GM12878 (cell line): Measurements from ENCODE around the gene DFFA. TPM values are rescaled to one million over a fixed set of nuclear protein-coding genes. Genes with fewer than 3 reads are reported as not detected.

Experiments used
- ATAC-seq: fragments of 200-7000 bp; cut with Tn5 transposase; 3 replicates; pipeline ENCODE4 v1.9.1; 2020; ENCODE audit warnings: mild to moderate bottlenecking, moderate library complexity
- BruUV-seq: library from RNA; stranded (reverse); fragments of 400-500 nt; replicated peaks from 2 replicates; lab custom pipeline; 2021; lab: Mats Ljungman, UMichigan
- CTCF ChIA-PET: fragments of 300-600 bp; sonication (Branson Sonifier 250); formaldehyde crosslinking; extraction: SDS; loops from one replicate; lab custom pipeline; 2021; ENCODE audit warnings: inconsistent platforms; lab: Yijun Ruan, JAX
- POLR2A ChIA-PET: fragments of 350-600 bp; formaldehyde crosslinking; extraction: SDS; loops from one replicate; lab custom pipeline; 2021; ENCODE audit warnings: inconsistent platforms; lab: Charles Lee
- RAD21 ChIA-PET: fragments of 300-600 bp; sonication (Branson Sonifier 250); formaldehyde crosslinking; loops from one replicate; lab custom pipeline; 2023; ENCODE audit warnings: antibody characterized with exemption; ENCODE audit not compliant: unreplicated experiment; lab: Charles Lee
- SMC1A ChIA-PET: fragments of 300-600 bp; sonication (Branson Sonifier 250); formaldehyde crosslinking; loops from one replicate; lab custom pipeline; 2023; ENCODE audit not compliant: unreplicated experiment, uncharacterized antibody; lab: Charles Lee
- DNase-seq: peaks from one replicate; pipeline ENCODE4 v3.0.0-alpha.2; 2011; ENCODE audit warnings: low read depth, low spot score
- FAIRE-seq: peaks from 3 replicates; lab custom pipeline; 2011; peaks lifted over from hg19 to GRCh38; lab: Jason Lieb, UNC
- H2AFZ ChIP-seq: 2 replicates; pipeline ENCODE4 v1.6.0; 2011; ENCODE audit warnings: low read depth, low read length, control low read depth; ENCODE audit not compliant: control insufficient read depth
- H3K27ac ChIP-seq: 2 replicates; pipeline ENCODE4 v1.5.1; 2011; ENCODE audit warnings: control low read depth; ENCODE audit not compliant: control insufficient read depth, insufficient read depth
- H3K27me3 ChIP-seq, 2 experiments: replicated peaks in 1 of 2; 2 replicates each; pipeline versions ENCODE4 v1.6.0 to v1.6.1; 2011; ENCODE audit warnings: low read length in 1 of 2; ENCODE audit not compliant: control insufficient read depth in 2 of 2, insufficient read depth in 2 of 2
- H3K36me3 ChIP-seq, 2 experiments: 2 replicates each; pipeline ENCODE4 v1.5.1; 2011; ENCODE audit warnings: low read length in 1 of 2; ENCODE audit not compliant: control insufficient read depth in 2 of 2, insufficient read depth in 2 of 2
- H3K4me1 ChIP-seq: 2 replicates; pipeline ENCODE4 v1.6.1; 2011; ENCODE audit warnings: mild to moderate bottlenecking, low read length, moderate library complexity, mixed read lengths; ENCODE audit not compliant: control insufficient read depth, insufficient read depth
- H3K4me2 ChIP-seq: 2 replicates; pipeline ENCODE4 v1.6.0; 2011; ENCODE audit warnings: control low read depth; ENCODE audit not compliant: control insufficient read depth, insufficient read depth
- H3K4me3 ChIP-seq: fragments of 200-600 bp; sonication (generic); 2 replicates; pipeline ENCODE4 v1.5.1; 2016
- H3K79me2 ChIP-seq: 2 replicates; pipeline ENCODE4 v1.6.0; 2011; ENCODE audit warnings: low read length; ENCODE audit not compliant: control insufficient read depth, insufficient read depth
- H3K9ac ChIP-seq: 2 replicates; pipeline ENCODE4 v1.8.0; 2011; ENCODE audit warnings: low read length, control low read depth, mixed read lengths; ENCODE audit not compliant: control insufficient read depth, insufficient read depth
- H3K9me3 ChIP-seq: replicated peaks from 3 replicates; pipeline ENCODE4 v1.5.1; 2011; ENCODE audit warnings: mild to moderate bottlenecking, low read length; ENCODE audit not compliant: control insufficient read depth, insufficient read depth
- H4K20me1 ChIP-seq: 2 replicates; pipeline ENCODE4 v1.6.0; 2011; ENCODE audit not compliant: control insufficient read depth, insufficient read depth
- ETV6 ChIP-seq, 2 experiments: fragments of 450-650 bp in 1 of 2; IDR thresholded peaks in 1 of 2; conservative IDR thresholded peaks in 1 of 2; 2 replicates each; pipeline ENCODE4 v1.6.1; 2014; ENCODE audit warnings: antibody characterized with exemption in 1 of 2, borderline replicate concordance in 1 of 2, low read depth in 1 of 2, mild to moderate bottlenecking in 1 of 2, moderate library complexity in 1 of 2
- HDAC2 ChIP-seq: fragments of 200-600 bp; sonication (generic); IDR thresholded peaks from 2 replicates; pipeline ENCODE4 v1.6.1; 2017
- KLF5 ChIP-seq: fragments of 450-650 bp; IDR thresholded peaks from 2 replicates; pipeline ENCODE4 v1.6.1; 2014; ENCODE audit warnings: mild to moderate bottlenecking; ENCODE audit not compliant: partially characterized antibody
- NFYA ChIP-seq: IDR thresholded peaks from 2 replicates; pipeline ENCODE4 v1.6.1; 2011; ENCODE audit warnings: low read depth, mild to moderate bottlenecking, low read length, improper control_type of control experiment, borderline replicate concordance
- PRDM15 ChIP-seq: fragments of 450-650 bp; formaldehyde crosslinking; IDR thresholded peaks from 2 replicates; pipeline ENCODE4 v1.4.0; 2020; ENCODE audit warnings: mild to moderate bottlenecking, moderate library complexity
- RB1 ChIP-seq: fragments of 450-650 bp; formaldehyde crosslinking; IDR thresholded peaks from 2 replicates; pipeline ENCODE4 v1.6.1; 2017; ENCODE audit warnings: mild to moderate bottlenecking, borderline replicate concordance
- SMAD1 ChIP-seq: fragments of 450-650 bp; IDR thresholded peaks from 2 replicates; pipeline ENCODE4 v1.6.1; 2018; ENCODE audit warnings: mild to moderate bottlenecking, low read depth; ENCODE audit not compliant: partially characterized antibody
- SP1 ChIP-seq: IDR thresholded peaks from one replicate; pipeline ENCODE4 v1.6.1; 2011; ENCODE audit warnings: low read depth, low read length
- WRNIP1 ChIP-seq: IDR thresholded peaks from 2 replicates; pipeline ENCODE4 v1.6.1; 2011; ENCODE audit warnings: low read depth, low read length, improper control_type of control experiment, borderline replicate concordance
- ZBED1 ChIP-seq: IDR thresholded peaks from 2 replicates; pipeline ENCODE4 v1.6.1; 2016; ENCODE audit warnings: borderline replicate concordance
- ZNF622 ChIP-seq: fragments of 450-650 bp; IDR thresholded peaks from 2 replicates; pipeline ENCODE4 v1.6.1; 2017; ENCODE audit warnings: mild to moderate bottlenecking, inconsistent platforms
- WGBS: methylation state at CpG from one replicate; pipeline ENCODE4 v1.1.6; 2016; ENCODE audit warnings: low lambda C conversion rate; ENCODE audit not compliant: insufficient replicate concordance, insufficient coverage; ENCODE audit errors: missing lambda C conversion rate; 5-methylcytosine and 5-hydroxymethylcytosine counted together
- in situ Hi-C: fragments of 300-500 bp; cut with MboI; formaldehyde crosslinking; loops from 9 replicates; pipeline ENCODE4 v1.14.3; 2018; ENCODE audit warnings: mixed read lengths
- intact Hi-C: fragments of 100-400 bp; cut with micrococcal nuclease; formaldehyde crosslinking; loops from one replicate; pipeline ENCODE4 v1.14.2; 2022; ENCODE audit not compliant: unreplicated experiment
- polyA plus RNA-seq, 11 experiments: library from polyadenylated mRNA; depleted of rRNA in 4 of 11; unstranded in 6 of 11; stranded (reverse) in 5 of 11; fragments of >200 nt; fragmentation: Nextera tagmentation in 4 of 11; fragmentation: Illumina TruSeq in 1 of 11; extraction: Ambion mirVana in 4 of 11; extraction: Trizol in 1 of 11; gene quantifications; 1 replicate in 1 of 11; 2 replicates in 10 of 11; pipeline versions ENCODE4 v1.2.1 to v1.2.3, GENCODE V29; 2011 to 2016; ENCODE audit warnings: inconsistent platforms in 2 of 11, missing spikeins in 2 of 11, low read depth in 1 of 11
- total RNA-seq, 4 experiments: library from RNA; depleted of rRNA in 3 of 4; stranded (reverse); fragments of >200 nt in 3 of 4; fragmentation: Illumina TruSeq in 1 of 4; extraction: Trizol in 1 of 4; gene quantifications; 2 replicates each; pipeline versions ENCODE4 v1.2.1 to v1.2.3, GENCODE V29; 2013 to 2021

Gene DFFA
- total and polyA plus RNA-seq, 10 of the 15 experiments (the other 5 are each of a cell fraction or from before 2014, with no cell fraction given) = 37.4 to 83.8 (median 52.4) TPM

GRCh38 chr1:10479296-10479695, 7.0 kb upstream of the DFFA start (continued):
- no peak for TF ChIP-seq KLF5
- TF ChIP-seq, all 136 proteins: peak for 0

- no peaks in the 10 kb centered on the region for H3K27me3 ChIP-seq
- ChIA-PET CTCF (interaction anchor here (0.6 to 1.3 kb wide), 3 partner anchors 19 to 464 kb away, joined by 3 to 10 read pairs (median 7); partner anchors contain the start of gene CENPS), POLR2A (interaction anchor here (0.6 kb wide), 2 partner anchors 15 to 17 kb away, joined by 3 to 4 read pairs; no protein-coding TSS in a partner anchor)
- TF ChIP-seq ETV6 (conservative IDR thresholded peaks at IDR 0.05 in 1 of 2, IDR thresholded peaks at IDR 0.05 in 1 of 2; ENCODE audit: borderline replicate concordance in 1 of 2, low read depth in 1 of 2) = no peak
- no peak for TF ChIP-seq PRDM15 (CRISPR knock-in tag)
- TF ChIP-seq ZNF622 = no peak
- TF ChIP-seq RB1 = no peak
- no peak for TF ChIP-seq ZBED1
- TF ChIP-seq WRNIP1 = no peak
- TF ChIP-seq SP1 = no peak
- no peak for TF ChIP-seq SMAD1
- no peak for TF ChIP-seq HDAC2
- no peak for TF ChIP-seq NFYA
- TF ChIP-seq, all 136 proteins: peak for 0
- H3K9me3 ChIP-seq = no peaks in the 10 kb centered on the region
- intact Hi-C loops (loop anchor here (10.0 kb wide), 1 partner anchor 1429 kb away; no protein-coding TSS in a partner anchor), in situ Hi-C loops (no loop called here)
- no peaks in the 10 kb centered on the region for H4K20me1 ChIP-seq
- no peaks in the 10 kb centered on the region for H3K36me3 ChIP-seq
- SMC1A ChIA-PET = interaction anchor here (1.1 to 1.5 kb wide), 4 partner anchors 19 to 87 kb away, joined by 3 to 8 read pairs (median 4); partner anchors contain the start of gene CENPS
- peak overlapping the region; percentile 73 for H3K9ac ChIP-seq
- H2AFZ ChIP-seq = peak overlapping the region; percentile 61
- ATAC-seq (no peak), DNase-seq (no peak), FAIRE-seq (no peak)
- WGBS = under 1% methylated on average over 13 of the region's 13 CpGs
- RAD21 ChIA-PET = interaction anchor here (0.8 to 1.5 kb wide), 3 partner anchors 10 to 45 kb away, joined by 3 to 10 read pairs (median 3); partner anchors contain the start of gene CENPS
- peaks cover 41% of the 10 kb centered on the region for H3K79me2 ChIP-seq
- peaks cover 18% of the 10 kb centered on the region for H3K4me1 ChIP-seq
- H3K27ac ChIP-seq = peak overlapping the region; percentile 74
- peak overlapping the region; percentile 96 for H3K4me3 ChIP-seq
- peak overlapping the region; percentile 48 for H3K4me2 ChIP-seq
- BruUV-seq = no TSS peak
Observed at GRCh38 chr1:10475510-10475909, 3.2 kb upstream of the DFFA start.
